Fibroblast of skin of right biceps (primary cell): Measurements from ENCODE around the gene LRRC61.
"Not testable (repeated sequence)": the region's sequence is repeated elsewhere in the genome, so short reads cannot be mapped to it uniquely, and the experiment has no call there.

Experiments used
- DNase-seq: peaks from one replicate; pipeline ENCODE4 v3.0.0-alpha.2; 2013

The LRRC61 gene

DNA sequence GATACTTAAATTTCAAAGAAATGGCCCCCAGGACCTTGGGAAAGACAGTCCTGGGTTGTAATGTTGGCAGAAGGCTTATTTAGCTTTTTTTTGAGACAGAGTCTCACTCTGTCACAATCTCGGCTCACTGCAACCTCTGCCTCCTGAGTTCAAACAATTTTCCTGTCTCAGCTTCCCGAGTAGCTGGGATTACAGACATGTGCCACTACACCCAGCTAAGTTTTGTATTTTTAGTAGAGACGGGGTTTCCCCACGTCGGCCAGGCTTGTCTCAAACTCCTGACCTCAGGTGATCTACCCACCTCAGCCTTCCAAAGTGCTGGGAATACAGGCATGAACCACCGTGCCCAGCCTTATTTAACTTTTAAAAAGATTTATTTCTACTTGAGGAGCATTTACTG is 62.7 kb downstream of the LRRC61 start:
- DNase-seq = not testable (repeated sequence)
